GM23248 (cell line): ENCODE results near the gene TMEM60. TPM values are rescaled to one million over a fixed set of nuclear protein-coding genes. Genes with fewer than 3 reads are reported as not detected.

Experiments
- DNase-seq: peaks from one replicate; pipeline ENCODE4 v3.0.0-alpha.2; 2015
- H2AFZ ChIP-seq: fragments of 200-600 bp; sonication (generic); 2 replicates; pipeline ENCODE4 v1.6.1; 2016; ENCODE audit warnings: antibody characterized with exemption
- H3F3A ChIP-seq: fragments of 200-600 bp; sonication (generic); 2 replicates; pipeline ENCODE4 v1.6.1; 2016; ENCODE audit warnings: mild to moderate bottlenecking, antibody characterized with exemption, mixed run types; ENCODE audit not compliant: insufficient read depth
- H3K27ac ChIP-seq: fragments of 200-600 bp; sonication (generic); 2 replicates; pipeline ENCODE4 v1.5.1; 2016; ENCODE audit warnings: mild to moderate bottlenecking
- H3K27me3 ChIP-seq: fragments of 200-600 bp; sonication (generic); replicated peaks from 2 replicates; pipeline ENCODE4 v1.6.1; 2016; ENCODE audit warnings: mild to moderate bottlenecking; ENCODE audit not compliant: insufficient read depth
- H3K36me3 ChIP-seq: fragments of 200-600 bp; sonication (generic); 2 replicates; pipeline ENCODE4 v1.6.1; 2016; ENCODE audit warnings: low read depth, mild to moderate bottlenecking
- H3K4me1 ChIP-seq: fragments of 200-600 bp; sonication (generic); 2 replicates; pipeline ENCODE4 v1.6.1; 2016; ENCODE audit warnings: mild to moderate bottlenecking; ENCODE audit not compliant: insufficient read depth
- H3K4me2 ChIP-seq: fragments of 200-600 bp; sonication (generic); one replicate; pipeline ENCODE4 v1.6.1; 2016; ENCODE audit warnings: mild to moderate bottlenecking; ENCODE audit not compliant: unreplicated experiment
- H3K4me3 ChIP-seq: fragments of 200-600 bp; sonication (generic); 2 replicates; pipeline ENCODE4 v1.5.1; 2016; ENCODE audit warnings: mild to moderate bottlenecking
- H3K79me2 ChIP-seq: fragments of 200-600 bp; sonication (generic); 2 replicates; pipeline ENCODE4 v1.6.1; 2016; ENCODE audit warnings: mild to moderate bottlenecking; ENCODE audit not compliant: insufficient read depth
- H3K9ac ChIP-seq: fragments of 200-600 bp; sonication (generic); 2 replicates; pipeline ENCODE4 v1.6.1; 2016; ENCODE audit warnings: mild to moderate bottlenecking
- H3K9me2 ChIP-seq: fragments of 200-600 bp; sonication (generic); 2 replicates; pipeline ENCODE4 v1.6.1; 2016; ENCODE audit warnings: mixed run types, mild to moderate bottlenecking, moderate library complexity; ENCODE audit not compliant: insufficient read depth
- H3K9me3 ChIP-seq: fragments of 200-600 bp; sonication (generic); one replicate; pipeline ENCODE4 v1.6.1; 2017; ENCODE audit warnings: low read depth
- H4K20me1 ChIP-seq: fragments of 200-600 bp; sonication (generic); 2 replicates; pipeline ENCODE4 v1.6.0; 2016; ENCODE audit not compliant: insufficient read depth
- EZH2 ChIP-seq: fragments of 200-600 bp; sonication (generic); IDR thresholded peaks from 2 replicates; pipeline ENCODE4 v1.6.1; 2018; ENCODE audit warnings: antibody characterized with exemption, mild to moderate bottlenecking; ENCODE audit not compliant: insufficient read depth, poor library complexity, severe bottlenecking
- EZH2phosphoT487 ChIP-seq: fragments of 200-600 bp; sonication (generic); IDR thresholded peaks from 2 replicates; pipeline ENCODE4 v1.6.1; 2018; ENCODE audit warnings: antibody characterized with exemption, moderate library complexity, mild to moderate bottlenecking, low read depth; ENCODE audit not compliant: insufficient read depth
- WGBS, 2 experiments: methylation state at CpG; one replicate each; pipeline ENCODE4 v1.1.6; 2015 to 2017; ENCODE audit warnings: low lambda C conversion rate in 2 of 2, low coverage in 1 of 2; ENCODE audit errors: missing lambda C conversion rate in 2 of 2; 5-methylcytosine and 5-hydroxymethylcytosine counted together
- in situ Hi-C: fragments of 300-500 bp; cut with MboI; formaldehyde crosslinking; loops from 2 replicates; pipeline ENCODE4 v1.15.0; 2020
- polyA plus RNA-seq: library from polyadenylated mRNA; unstranded; fragments of >200 nt; fragmentation: Nextera tagmentation; extraction: Ambion mirVana; gene quantifications from 2 replicates; pipeline ENCODE4 v1.2.1, GENCODE V29; 2016
- total RNA-seq: library from RNA; depleted of rRNA; stranded (reverse); fragments of >200 nt; shearing (Covaris generic); gene quantifications from 2 replicates; pipeline ENCODE4 v1.2.3, GENCODE V29; 2014; rRNA removed

Gene TMEM60
- total RNA-seq, result 9.9 and 17.7 TPM in 2 replicates
- 28.2 and 28.9 TPM in 2 replicates for polyA plus RNA-seq

GRCh38 chr7:77798394-77799077 lies at the start of gene TMEM60, which contains the start of gene PHTF2:
Gene TMEM60 (minus strand): TSS chr7:77798434. CDS start chr7:77794373, 4,061 bp downstream.
Gene PHTF2 (plus strand): TSS chr7:77798773.
- Histone ChIP-seq H3K79me2 (peaks cover 91% of the 10 kb centered on the region), H2AFZ (peak within 1 kb of the TSS; percentile 96), H3K4me2 (peak within 1 kb of the TSS; percentile 98), H3K9me2 (no peaks in the 10 kb centered on the region), H3K27ac (peak within 1 kb of the TSS; percentile 83), H4K20me1 (no peaks in the 10 kb centered on the region), H3K9me3 (no peaks in the 10 kb centered on the region), H3F3A (peaks cover 5% of the 10 kb centered on the region; the same call in 1 of the 2 replicates), H3K27me3 (no peaks in the 10 kb centered on the region), H3K4me3 (peak within 1 kb of the TSS; percentile 98), H3K9ac (peak within 1 kb of the TSS; percentile 91), H3K36me3 (no peaks in the 10 kb centered on the region; the same call in 1 of the 2 replicates), H3K4me1 (peaks cover 34% of the 10 kb centered on the region)
- in situ Hi-C loops, result no loop called here
- 0 to 1% methylated on average over 31 to 41 of the region's 61 CpGs for WGBS, 2 experiments
- peak; percentile 100 for DNase-seq
- no peak for TF ChIP-seq EZH2phosphoT487
- no peak for TF ChIP-seq EZH2

GRCh38 chr7:77846317-77847092 lies 48.3 kb upstream of the TMEM60 start:
- in situ Hi-C loops, result no loop called here
- no peak overlapping the region for H3K4me3 ChIP-seq
- H3K9me2 ChIP-seq, result no peaks in the 10 kb centered on the region
- no peak overlapping the region for H3K27ac ChIP-seq
- 0 out of 2 replicates have a peak, but pooled peaks cover 4% of the 10 kb centered on the region for H4K20me1 ChIP-seq
- no peak overlapping the region for H3K4me2 ChIP-seq
- no peak for DNase-seq
- no peak overlapping the region for H3K9ac ChIP-seq
- no peak for TF ChIP-seq EZH2phosphoT487
- TF ChIP-seq EZH2, result no peak
- H2AFZ ChIP-seq, result no peak overlapping the region
- H3K9me3 ChIP-seq, result no peaks in the 10 kb centered on the region
- no peaks in the 10 kb centered on the region for H3K4me1 ChIP-seq
- no peaks in the 10 kb centered on the region for H3K36me3 ChIP-seq
- no peaks in the 10 kb centered on the region for H3F3A ChIP-seq
- H3K27me3 ChIP-seq, result no peaks in the 10 kb centered on the region
- peaks cover 20% of the 10 kb centered on the region for H3K79me2 ChIP-seq
- 92 to 100% methylated on average over 4 to 8 of the region's 8 CpGs for whole genome bisulfite sequencing, 2 experiments

GRCh38 chr7:77843194-77843593 lies 45.0 kb upstream of the TMEM60 start:
- in situ Hi-C loops, result no loop called here
- no peaks in the 10 kb centered on the region for H3F3A ChIP-seq

GRCh38 chr7:77839919-77840318 lies 41.7 kb upstream of the TMEM60 start:
- no peak for TF ChIP-seq EZH2
- TF ChIP-seq EZH2phosphoT487, result no peak
- in situ Hi-C loops, result no loop called here
- no peaks in the 10 kb centered on the region for H3K36me3 ChIP-seq
- H3K4me2 ChIP-seq, result no peak overlapping the region
- H3K27ac ChIP-seq, result no peak overlapping the region
- no peaks in the 10 kb centered on the region for H3K9me3 ChIP-seq
- no peaks in the 10 kb centered on the region for H3F3A ChIP-seq
- no peak for DNase-seq
- H3K4me1 ChIP-seq, result peaks cover 5% of the 10 kb centered on the region; the same call in 1 of the 2 replicates
- H3K4me3 ChIP-seq, result no peak overlapping the region
- no peaks in the 10 kb centered on the region for H3K27me3 ChIP-seq
- peaks cover 34% of the 10 kb centered on the region for H3K79me2 ChIP-seq
- WGBS, 2 experiments, result 82 to 90% methylated on average over 2 of the region's 2 CpGs
- H2AFZ ChIP-seq, result no peak overlapping the region
- no peaks in the 10 kb centered on the region for H3K9me2 ChIP-seq
- no peaks in the 10 kb centered on the region for H4K20me1 ChIP-seq
- H3K9ac ChIP-seq, result no peak overlapping the region

More at GRCh38 chr7:77843194-77843593, 45.0 kb upstream of the TMEM60 start:
- Histone ChIP-seq H3K4me2 (no peak overlapping the region), H3K27me3 (no peaks in the 10 kb centered on the region), H2AFZ (no peak overlapping the region), H3K9ac (no peak overlapping the region), H3K4me3 (no peak overlapping the region), H3K27ac (no peak overlapping the region), H3K9me2 (no peaks in the 10 kb centered on the region), H3K4me1 (no peaks in the 10 kb centered on the region), H4K20me1 (no peaks in the 10 kb centered on the region), H3K79me2 (peaks cover 12% of the 10 kb centered on the region; the same call in 1 of the 2 replicates), H3K36me3 (no peaks in the 10 kb centered on the region), H3K9me3 (no peaks in the 10 kb centered on the region)
- TF ChIP-seq EZH2, result no peak
- no peak for TF ChIP-seq EZH2phosphoT487
- no peak for DNase-seq
- WGBS, 2 experiments, result 97 to 98% methylated on average over 2 of the region's 2 CpGs
